Activated CD4-positive, alpha-beta T cell treated with anti-CD3 and anti-CD28 coated beads, Interleukin-2, Interleukin-4, amounts not matched to agents 100 ng/mL and 50 ng/mL, durations not matched to agents 16 hours and 8 hours (primary cell): ENCODE measurements around the gene NUTM2B.
"Not testable (repeated sequence)": the region's sequence is repeated elsewhere in the genome, so short reads cannot be mapped to it uniquely, and the experiment has no call there.

Experiments used
- DNase-seq: peaks from one replicate; pipeline ENCODE4 v3.0.0-alpha.2; 2020; ENCODE audit warnings: low spot score

The NUTM2B gene

GRCh38 chr10:79702927-79703326 lies at the start of gene NUTM2B:
Gene NUTM2B, plus strand, starts transcription at chr10:79703227. Its CDS starts 383 bp downstream, at chr10:79703610.
- DNase-seq, result not testable (repeated sequence)

- DNase-seq, result not testable (repeated sequence)
Observed at GRCh38 chr10:79663287-79663686, 39.7 kb upstream of the NUTM2B start.

- not testable (repeated sequence) for DNase-seq
Observed at GRCh38 chr10:79664686-79665085, 38.3 kb upstream of the NUTM2B start.

- not testable (repeated sequence) for DNase-seq
Observed at GRCh38 chr10:79669248-79669788, 33.7 kb upstream of the NUTM2B start.

GRCh38 chr10:79674878-79675277 lies 28.1 kb upstream of the NUTM2B start:
- peak; percentile 71 for DNase-seq

- not testable (repeated sequence) for DNase-seq
Observed at GRCh38 chr10:79683026-79683883, 19.8 kb upstream of the NUTM2B start.

GRCh38 chr10:79683884-79684720 lies 18.9 kb upstream of the NUTM2B start:
- DNase-seq, result not testable (repeated sequence)

GRCh38 chr10:79685044-79685685 lies 17.9 kb upstream of the NUTM2B start:
- DNase-seq, result peak; percentile 40

- not testable (repeated sequence) for DNase-seq
Observed at GRCh38 chr10:79686595-79686994, 16.4 kb upstream of the NUTM2B start.

- DNase-seq, result not testable (repeated sequence)
Observed at GRCh38 chr10:79687406-79688150, 15.4 kb upstream of the NUTM2B start.

GRCh38 chr10:79688798-79689197 lies 14.2 kb upstream of the NUTM2B start:
- DNase-seq, result not testable (repeated sequence)

- DNase-seq, result not testable (repeated sequence)
Observed at GRCh38 chr10:79696596-79696995, 6.4 kb upstream of the NUTM2B start.

GRCh38 chr10:79697141-79697540 lies 5.9 kb upstream of the NUTM2B start:
- DNase-seq, result peak; percentile 10

GRCh38 chr10:79700381-79700944 lies 2.6 kb upstream of the NUTM2B start:
- DNase-seq, result not testable (repeated sequence)

GRCh38 chr10:79707017-79707416 lies 4.0 kb downstream of the NUTM2B start:
- not testable (repeated sequence) for DNase-seq

- DNase-seq, result not testable (repeated sequence)
Observed at GRCh38 chr10:79714976-79715375, 11.9 kb downstream of the NUTM2B start.

GRCh38 chr10:79716917-79717579 lies 14.0 kb downstream of the NUTM2B start:
- not testable (repeated sequence) for DNase-seq

- not testable (repeated sequence) for DNase-seq
Observed at GRCh38 chr10:79720000-79720399, 17.0 kb downstream of the NUTM2B start.

- peak; percentile 5 for DNase-seq
Observed at GRCh38 chr10:79726620-79727019, 23.6 kb downstream of the NUTM2B start.

- DNase-seq, result not testable (repeated sequence)
Observed at GRCh38 chr10:79744844-79745243, 41.8 kb downstream of the NUTM2B start.
